GM18907 (cell line): ENCODE results near the gene CAPN12.

ENCODE experiments used
- ATAC-seq: cut with Tn5 transposase; IDR thresholded peaks from one replicate; pipeline ENCODE4 v1.9.1; 2021; ENCODE audit warnings: mild to moderate bottlenecking, moderate library complexity; ENCODE audit not compliant: unreplicated experiment

Gene CAPN12

DNA sequence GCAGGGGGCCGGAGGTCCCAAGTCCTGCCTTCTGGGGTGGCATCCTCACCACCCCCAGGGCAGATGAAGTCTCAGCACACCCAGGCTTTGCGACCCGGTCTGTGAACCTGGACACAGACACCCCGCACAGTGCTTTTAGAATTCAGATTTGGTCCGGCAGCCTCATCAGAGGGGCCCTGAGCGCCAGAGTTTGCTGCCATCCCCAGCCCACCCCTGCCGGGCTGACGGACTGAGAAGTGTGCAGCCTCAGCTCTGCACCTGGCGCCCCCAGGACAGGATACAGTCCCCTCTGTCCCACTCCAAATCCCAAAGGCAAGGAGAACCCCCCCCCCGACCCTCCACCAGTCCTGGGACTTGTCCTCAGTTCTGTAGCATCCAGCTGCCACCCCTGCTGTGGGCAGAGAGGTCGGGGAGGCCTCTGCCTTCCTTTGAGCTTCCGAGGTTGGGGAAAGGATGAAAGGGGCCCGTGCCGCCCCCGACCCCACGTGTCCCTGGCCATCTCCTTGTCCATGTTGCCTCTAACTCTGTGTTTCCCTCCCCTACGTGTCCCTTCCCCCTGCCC lies 16.9 kb downstream of the CAPN12 start:
- ATAC-seq: no peak

- no peak for ATAC-seq
Observed at GRCh38 chr19:38726761-38727301, 17.4 kb downstream of the CAPN12 start.

GRCh38 chr19:38726284-38726673 lies 18.0 kb downstream of the CAPN12 start:
- no peak for ATAC-seq

DNA sequence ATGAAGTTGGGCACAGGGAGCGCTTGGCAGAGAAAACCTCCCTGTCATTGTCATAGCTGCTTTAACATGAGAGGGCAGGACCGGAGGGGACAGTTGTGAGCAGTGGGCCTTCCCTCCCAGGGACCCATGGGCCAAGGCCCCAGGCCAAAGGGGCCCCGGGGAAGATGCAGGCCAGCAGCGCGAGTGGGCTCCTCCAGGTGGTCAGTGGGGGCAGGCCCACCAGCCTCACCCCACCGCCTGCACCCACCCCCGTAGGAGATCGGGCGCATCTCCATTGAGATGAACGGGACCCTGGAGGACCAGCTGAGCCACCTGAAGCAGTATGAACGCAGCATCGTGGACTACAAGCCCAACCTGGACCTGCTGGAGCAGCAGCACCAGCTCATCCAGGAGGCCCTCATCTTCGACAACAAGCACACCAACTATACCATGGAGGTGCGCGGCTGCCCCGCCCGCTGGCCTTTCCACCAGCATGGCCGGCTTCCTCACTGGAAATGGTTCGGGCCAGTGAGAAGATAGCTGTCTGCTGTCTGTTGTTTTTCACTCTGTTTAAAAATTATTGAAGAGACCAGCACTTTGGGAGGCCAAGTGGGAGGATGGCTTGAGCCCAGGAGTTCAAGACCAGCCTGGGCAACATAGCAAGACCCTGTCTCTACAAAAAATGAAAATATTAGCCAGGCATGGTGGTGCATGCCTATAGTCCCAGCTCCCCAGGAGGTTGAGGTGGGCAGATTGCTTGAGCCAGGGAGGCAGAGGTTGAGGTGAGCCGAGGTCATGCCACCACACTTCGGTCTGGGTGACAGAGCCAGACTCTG lies 18.6 kb downstream of the CAPN12 start:
- ATAC-seq: no peak

- ATAC-seq: no peak
Observed at GRCh38 chr19:38723990-38724854, 20.1 kb downstream of the CAPN12 start.

GRCh38 chr19:38723606-38723965 lies 20.7 kb downstream of the CAPN12 start:
- no peak for ATAC-seq

DNA sequence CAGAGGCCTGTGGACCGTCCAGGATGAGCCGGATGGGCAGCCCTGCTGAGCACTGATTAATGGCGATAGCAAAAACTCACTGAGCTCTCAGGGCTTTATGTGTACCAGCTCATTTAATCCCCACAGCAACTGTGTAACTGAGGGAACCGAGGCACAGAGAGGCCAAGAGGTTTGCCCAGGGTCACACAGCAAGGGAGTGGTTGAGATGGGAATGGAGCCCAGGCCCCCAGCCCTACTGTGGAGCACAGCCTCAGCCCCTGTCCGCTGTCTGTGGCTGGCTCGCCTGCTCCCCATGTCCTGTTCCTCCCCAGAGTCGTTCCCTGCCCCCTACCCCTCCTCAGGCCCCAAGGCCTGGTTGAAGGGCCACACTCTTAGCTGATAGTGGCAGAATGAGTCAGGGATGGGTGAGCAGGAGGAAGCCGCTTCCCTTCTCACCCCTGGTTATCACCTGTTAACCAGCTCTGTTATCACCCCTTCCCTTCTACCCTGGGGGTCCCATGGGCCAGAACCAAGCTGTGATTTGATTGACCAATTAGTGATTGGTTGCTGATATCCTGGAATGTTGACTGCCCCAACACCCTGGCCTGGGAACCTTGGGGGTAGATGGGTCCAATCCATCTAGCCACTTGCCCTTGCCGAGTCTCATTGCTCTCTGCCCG lies 21.2 kb downstream of the CAPN12 start:
- ATAC-seq: no peak

DNA sequence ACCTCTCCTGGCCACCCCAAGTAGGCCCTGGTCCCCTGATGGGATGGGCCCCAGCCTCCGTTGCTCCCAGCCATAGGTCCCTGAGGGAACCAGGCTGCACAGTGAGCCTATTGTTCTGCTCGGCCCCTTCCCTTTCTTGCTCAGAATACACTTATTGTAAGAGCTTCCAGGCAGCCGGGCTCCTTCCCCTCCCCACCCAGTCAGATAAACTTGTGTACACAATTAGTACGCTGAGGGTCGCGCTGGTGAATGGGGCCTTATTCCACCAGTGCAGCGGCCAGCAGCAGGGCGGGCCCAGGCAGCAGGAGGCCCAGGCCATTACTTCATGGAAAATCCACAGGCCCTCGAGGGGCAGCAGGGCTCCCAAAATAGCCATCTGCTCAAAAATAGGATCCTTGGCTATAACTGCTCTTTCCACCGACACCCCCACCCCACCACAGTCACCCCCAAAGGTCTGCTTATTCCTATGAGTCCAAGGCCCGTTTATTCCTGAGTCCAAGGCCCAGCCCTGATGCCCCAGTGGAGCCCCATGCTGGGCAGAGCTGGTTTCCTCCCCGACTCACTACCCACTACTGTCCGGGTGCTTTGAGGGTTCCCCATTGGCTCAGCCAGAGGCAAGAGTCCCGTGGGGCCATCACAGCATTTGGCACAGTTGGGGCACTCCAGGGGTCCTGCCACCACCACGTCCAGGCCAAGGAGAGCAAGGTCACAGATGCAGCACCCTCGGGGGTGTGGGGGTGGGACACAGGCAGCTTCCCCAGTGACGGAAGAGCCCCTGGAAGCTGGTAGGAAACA lies 22.1 kb downstream of the CAPN12 start:
- ATAC-seq: no peak

DNA sequence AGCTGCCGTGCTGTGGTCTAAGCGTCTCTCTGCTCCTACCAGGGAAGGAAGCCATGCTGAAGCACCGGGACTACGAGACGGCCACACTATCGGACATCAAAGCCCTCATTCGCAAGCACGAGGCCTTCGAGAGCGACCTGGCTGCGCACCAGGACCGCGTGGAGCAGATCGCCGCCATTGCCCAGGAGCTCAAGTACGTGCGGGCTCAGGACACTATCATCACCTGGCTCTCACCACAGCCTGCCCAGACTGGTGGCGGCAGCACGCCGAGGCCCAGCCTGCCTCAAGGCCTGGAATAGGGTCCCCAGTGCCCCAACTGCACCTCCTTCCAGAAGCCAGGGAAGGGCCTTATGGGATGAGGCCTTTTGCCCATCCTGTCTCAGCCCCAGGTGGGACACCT lies 22.8 kb downstream of the CAPN12 start:
- no peak for ATAC-seq

DNA sequence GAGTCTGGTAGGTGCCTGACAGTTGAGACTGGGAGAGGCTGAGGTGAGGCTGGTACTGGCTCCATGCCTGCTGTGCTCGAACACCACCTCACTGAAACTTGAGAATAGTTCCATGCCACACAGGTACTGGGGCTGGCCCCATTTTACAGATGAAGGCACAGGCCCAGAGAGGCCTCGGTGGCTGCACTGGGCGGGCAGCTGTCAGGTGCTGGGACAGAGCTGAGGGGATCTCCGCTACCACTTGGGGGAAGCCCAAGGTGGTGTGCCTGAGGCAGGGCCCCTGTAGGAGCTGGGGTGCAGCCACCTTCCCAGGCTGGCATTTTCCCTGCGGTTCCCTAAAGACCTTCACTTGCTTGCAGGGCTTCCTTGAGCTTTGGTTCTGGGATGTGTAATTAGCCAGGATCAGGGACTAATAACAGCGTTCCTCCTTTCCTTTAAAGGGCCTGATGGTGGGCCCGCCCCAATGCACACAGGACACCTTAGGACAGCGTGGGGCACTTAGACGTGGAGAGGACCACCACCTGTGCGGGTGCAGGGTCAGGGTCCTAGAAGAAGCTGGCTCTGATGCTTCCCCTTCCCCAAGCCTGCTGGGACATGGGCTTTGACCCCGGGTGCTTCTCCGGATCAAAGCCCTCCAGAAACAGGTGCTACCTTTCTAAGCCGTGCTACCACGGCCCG lies 23.6 kb downstream of the CAPN12 start:
- no peak for ATAC-seq

DNA sequence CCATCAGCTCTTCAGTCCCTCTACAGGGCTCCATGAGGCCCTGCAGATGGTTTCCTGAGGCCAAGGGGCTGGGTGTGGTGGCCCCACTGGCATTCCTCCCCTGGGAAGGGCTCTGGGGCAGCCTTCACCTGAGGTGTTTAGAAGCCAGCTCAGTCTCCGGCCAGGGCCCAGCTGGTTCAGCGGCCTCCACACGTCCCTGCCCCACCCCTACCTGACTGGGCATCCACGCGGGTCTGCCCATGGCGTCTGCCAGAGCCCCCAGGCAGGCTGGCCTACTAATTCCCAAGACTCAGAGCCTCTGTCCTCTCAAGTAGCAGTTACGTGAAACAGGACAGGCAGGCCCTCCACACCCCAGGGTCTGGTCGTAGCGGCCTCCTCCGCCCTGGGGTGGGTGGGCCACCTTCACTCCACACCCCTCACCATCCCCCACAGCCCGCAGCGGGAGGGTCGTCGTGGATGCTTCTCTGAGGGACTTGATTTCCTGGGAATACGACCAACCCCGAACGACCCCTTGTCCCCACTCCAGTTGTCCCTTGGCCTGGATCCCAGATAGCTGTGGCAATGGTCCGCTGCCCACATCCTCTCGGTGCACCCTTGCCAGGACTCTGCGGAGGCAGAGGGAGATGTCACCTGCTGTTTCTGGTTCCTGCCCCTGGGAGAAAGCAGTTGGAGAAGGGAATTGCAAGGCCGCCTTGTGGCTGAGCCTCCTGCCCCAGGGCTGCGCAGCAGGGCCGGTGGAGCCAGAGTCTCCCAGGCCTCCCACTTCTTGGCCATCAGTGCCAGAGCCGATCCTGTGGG lies 24.3 kb downstream of the CAPN12 start:
- no peak for ATAC-seq

GRCh38 chr19:38718747-38719543 lies 25.3 kb downstream of the CAPN12 start:
- ATAC-seq: no peak

DNA sequence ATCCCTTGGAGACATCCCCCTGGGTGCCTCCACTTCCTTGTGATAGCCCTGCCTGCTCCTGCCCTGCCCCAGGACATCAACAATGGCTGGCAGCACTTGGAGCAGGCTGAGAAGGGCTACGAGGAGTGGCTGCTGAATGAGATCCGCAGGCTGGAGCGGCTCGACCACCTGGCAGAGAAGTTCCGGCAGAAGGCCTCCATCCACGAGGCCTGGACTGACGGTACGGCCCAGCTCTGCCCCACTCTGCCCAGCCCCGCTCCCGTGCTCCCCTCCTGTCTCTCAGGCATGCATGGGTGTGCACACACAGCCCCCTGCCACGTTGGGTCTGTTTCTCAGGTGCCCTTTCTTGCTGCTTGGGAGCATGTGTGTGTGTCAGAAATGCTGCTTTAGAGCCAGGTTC lies 26.4 kb downstream of the CAPN12 start:
- ATAC-seq: no peak

- no peak for ATAC-seq
Observed at GRCh38 chr19:38717051-38717450, 27.2 kb downstream of the CAPN12 start.

GRCh38 chr19:38715555-38715954 lies 28.7 kb downstream of the CAPN12 start:
- no peak for ATAC-seq

- no peak for ATAC-seq
Observed at GRCh38 chr19:38714354-38714778, 29.9 kb downstream of the CAPN12 start.

DNA sequence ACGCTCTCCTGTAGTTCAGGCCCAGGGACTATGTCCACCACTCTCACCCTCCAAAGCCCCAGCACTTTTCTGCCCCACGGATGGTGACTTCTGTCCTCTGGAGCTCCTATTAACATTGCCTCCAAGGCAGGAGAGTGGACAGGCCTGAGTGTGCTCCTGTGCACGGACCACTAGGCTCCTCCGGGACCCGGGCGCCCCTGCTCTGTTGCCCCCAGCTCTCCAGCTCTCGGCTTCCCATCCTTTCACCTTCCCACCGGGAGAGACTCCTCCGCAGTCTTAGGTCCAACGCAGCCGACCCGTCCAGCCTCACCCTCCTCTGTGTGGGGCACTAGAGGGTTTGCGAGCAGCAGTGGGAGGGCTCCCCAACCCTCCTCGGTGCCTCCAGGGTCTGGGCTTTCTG lies 30.4 kb downstream of the CAPN12 start:
- no peak for ATAC-seq

DNA sequence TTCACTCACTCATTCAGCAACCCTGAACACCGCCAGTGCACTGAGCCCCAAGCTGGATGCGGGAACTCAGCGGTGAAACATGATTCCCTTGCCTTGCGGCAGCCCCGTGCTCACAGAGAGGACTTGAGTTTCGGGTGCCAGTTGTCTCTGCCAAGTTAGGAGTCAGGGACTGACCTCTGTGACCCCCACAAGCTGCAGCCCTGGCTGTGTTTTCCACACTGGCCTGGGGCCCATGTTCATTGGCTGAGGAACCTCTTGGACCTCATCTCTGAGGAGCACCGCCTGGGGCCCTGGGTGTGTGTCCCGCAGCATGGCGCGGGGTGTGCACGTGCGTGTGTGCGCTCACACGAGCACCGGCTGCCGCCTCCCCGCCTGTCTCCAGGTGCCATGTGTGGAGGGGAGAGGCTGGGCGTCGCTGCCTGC lies 31.0 kb downstream of the CAPN12 start:
- no peak for ATAC-seq
